ENCODE measurements around the gene RBCK1. TPM values are rescaled to one million over a fixed set of nuclear protein-coding genes. Genes with fewer than 3 reads are reported as not detected.

The RBCK1 gene
- total and polyA plus RNA-seq, 9 of the 15 experiments (the other 6 are each of a cell fraction or from before 2014, with no cell fraction given) = 5.9 to 59.3 (median 26.5) TPM

DNA sequence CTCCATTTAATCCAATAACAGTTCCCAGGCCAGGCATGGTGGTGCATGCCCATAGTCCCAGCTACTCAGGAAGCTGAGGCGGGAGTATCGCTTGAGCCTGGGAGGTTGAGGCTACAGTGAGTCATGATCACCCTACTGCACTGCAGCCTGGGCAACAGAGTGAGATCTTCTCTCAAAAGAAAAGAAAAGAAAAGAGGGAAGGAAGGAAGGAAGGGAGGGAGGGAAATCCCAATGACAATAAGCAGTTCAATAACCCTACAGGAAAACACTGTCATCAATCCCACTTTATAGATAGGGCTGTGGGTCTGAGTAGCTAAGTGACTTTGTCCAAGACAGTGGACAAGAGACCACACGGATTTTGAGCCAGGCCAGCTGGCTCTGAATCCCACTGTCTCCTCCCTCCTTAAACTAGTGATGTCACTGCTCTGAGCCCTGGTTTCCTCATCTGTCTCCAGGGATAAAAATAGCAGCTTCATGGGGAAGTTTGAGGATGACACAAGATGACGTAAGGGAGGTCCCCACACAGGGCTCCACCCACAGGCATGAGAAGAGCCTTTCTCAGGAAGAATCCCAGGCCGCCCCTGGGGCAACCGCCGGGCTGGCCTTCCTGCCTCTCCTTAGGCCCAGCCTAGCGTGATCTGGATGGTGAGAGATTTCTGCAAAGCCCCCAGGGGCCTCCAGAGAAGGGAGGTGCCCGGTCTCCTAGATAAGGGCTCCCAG lies 34.8 kb upstream of the RBCK1 start (continued):
- TF ChIP-seq CLOCK (CRISPR knock-in tag; IDR thresholded peaks at IDR 0.05; ENCODE audit: borderline replicate concordance) = no peak
- TF ChIP-seq MEF2A (IDR thresholded peaks at IDR 0.05; ENCODE audit: control insufficient read depth, low read depth, low read length) = peak; percentile 98
- peak; percentile 3; the same call in 1 of the 2 replicates for TF ChIP-seq REST (IDR thresholded peaks at IDR 0.05; ENCODE audit: borderline replicate concordance)
- no peak for TF ChIP-seq REST (CRISPR knock-in tag; IDR thresholded peaks at IDR 0.05; ENCODE audit: low read depth)
- peak; percentile 70 for TF ChIP-seq L3MBTL2 (IDR thresholded peaks at IDR 0.05)
- TF ChIP-seq NEUROD1 (IDR thresholded peaks at IDR 0.05; ENCODE audit: borderline replicate concordance, low read depth, low read length, partially characterized antibody) = peak; percentile 47
- peak; percentile 14; the same call in 1 of the 2 replicates for TF ChIP-seq BHLHE40 (IDR thresholded peaks at IDR 0.05; ENCODE audit: low read length)
- no peak for TF ChIP-seq MXI1 (IDR thresholded peaks at IDR 0.05; ENCODE audit: low read depth, low read length)
- TF ChIP-seq ZBTB33 (CRISPR knock-in tag; IDR thresholded peaks at IDR 0.05) = 0 out of 2 replicates have a peak, but pooled peaks have one; percentile 15
- TF ChIP-seq BRD9 (IDR thresholded peaks at IDR 0.05; ENCODE audit: low read depth, partially characterized antibody) = peak; percentile 20
- TF ChIP-seq CBFA2T2 (conservative IDR thresholded peaks at IDR 0.05) = peak; percentile 48
- TF ChIP-seq TAL1 (IDR thresholded peaks at IDR 0.05) = 0 out of 2 replicates have a peak, but pooled peaks have one; percentile 12
